ENCODE results near the gene THRB.

The THRB gene

GRCh38 chr3:24302396-24302795, 192.3 kb downstream of the THRB start:
- no peaks in the 10 kb centered on the region for H3K79me2 ChIP-seq (ENCODE audit: insufficient read depth, low read length)
- no peaks in the 10 kb centered on the region for H3K36me3 ChIP-seq (ENCODE audit: insufficient read depth, low read length)
- H3K9ac ChIP-seq (ENCODE audit: low read length): no peak overlapping the region
- no peak overlapping the region for H3K27ac ChIP-seq (ENCODE audit: low read depth, low read length, poor library complexity, severe bottlenecking)
- no peak for TF ChIP-seq EZH2 (IDR thresholded peaks at IDR 0.05; ENCODE audit: borderline replicate concordance, low read length)
- no peak for TF ChIP-seq CTCF (IDR thresholded peaks at IDR 0.05; ENCODE audit: low read length)
- H2AFZ ChIP-seq (ENCODE audit: low read length): no peak overlapping the region
- H3K9me2 ChIP-seq (ENCODE audit: low read depth, low read length): no peaks in the 10 kb centered on the region
- no peak overlapping the region for H3K4me2 ChIP-seq (ENCODE audit: low read length)
- no peaks in the 10 kb centered on the region for H3K4me1 ChIP-seq (ENCODE audit: insufficient read depth, low read length, severe bottlenecking)
- H3K9me3 ChIP-seq (ENCODE audit: low read length): no peaks in the 10 kb centered on the region
- H4K20me1 ChIP-seq (ENCODE audit: insufficient read depth, low read length): no peaks in the 10 kb centered on the region
- H3K4me3 ChIP-seq (ENCODE audit: low read depth, low read length, poor library complexity, severe bottlenecking): no peak overlapping the region
- H3F3A ChIP-seq (ENCODE audit: insufficient read depth, low read length): no peaks in the 10 kb centered on the region
- no peaks in the 10 kb centered on the region for H3K27me3 ChIP-seq (ENCODE audit: insufficient read depth, low read length)

DNA sequence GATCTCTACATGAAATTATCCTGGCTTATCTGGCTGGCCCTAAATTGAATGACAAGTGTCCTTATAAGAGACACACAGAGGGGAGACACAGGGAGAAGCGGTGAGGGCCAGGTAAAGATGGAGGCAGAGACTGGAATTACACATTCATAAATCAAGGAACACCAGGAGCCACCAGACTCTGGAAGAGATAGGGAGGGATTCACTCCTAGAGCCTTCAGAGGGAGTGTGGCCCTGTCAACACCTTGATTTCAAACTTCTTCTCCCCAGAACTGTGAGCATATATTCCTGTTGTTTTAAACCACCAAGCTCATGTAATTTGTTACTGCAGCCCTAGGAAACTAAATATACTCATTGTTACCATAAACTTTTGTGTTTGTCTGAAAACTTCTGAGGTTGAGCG, 193.7 kb downstream of the THRB start:
- Histone ChIP-seq H3K4me3 (ENCODE audit: low read depth, low read length, poor library complexity, severe bottlenecking) (no peak overlapping the region), H3K27me3 (ENCODE audit: insufficient read depth, low read length) (no peaks in the 10 kb centered on the region), H3K4me2 (ENCODE audit: low read length) (no peak overlapping the region), H3K9ac (ENCODE audit: low read length) (no peak overlapping the region), H3K4me1 (ENCODE audit: insufficient read depth, low read length, severe bottlenecking) (no peaks in the 10 kb centered on the region), H3K79me2 (ENCODE audit: insufficient read depth, low read length) (no peaks in the 10 kb centered on the region), H3K9me2 (ENCODE audit: low read depth, low read length) (no peaks in the 10 kb centered on the region), H3K36me3 (ENCODE audit: insufficient read depth, low read length) (no peaks in the 10 kb centered on the region), H3F3A (ENCODE audit: insufficient read depth, low read length) (no peaks in the 10 kb centered on the region), H4K20me1 (ENCODE audit: insufficient read depth, low read length) (no peaks in the 10 kb centered on the region), H3K27ac (ENCODE audit: low read depth, low read length, poor library complexity, severe bottlenecking) (no peak overlapping the region), H2AFZ (ENCODE audit: low read length) (no peak overlapping the region), H3K9me3 (ENCODE audit: low read length) (no peaks in the 10 kb centered on the region)
- TF ChIP-seq CTCF (IDR thresholded peaks at IDR 0.05; ENCODE audit: low read length) (no peak), EZH2 (IDR thresholded peaks at IDR 0.05; ENCODE audit: borderline replicate concordance, low read length) (no peak)

- no peak for TF ChIP-seq EZH2 (IDR thresholded peaks at IDR 0.05; ENCODE audit: borderline replicate concordance, low read length)
- no peak for TF ChIP-seq CTCF (IDR thresholded peaks at IDR 0.05; ENCODE audit: low read length)
- H3K79me2 ChIP-seq (ENCODE audit: insufficient read depth, low read length): no peaks in the 10 kb centered on the region
- no peaks in the 10 kb centered on the region for H3K9me2 ChIP-seq (ENCODE audit: low read depth, low read length)
- no peaks in the 10 kb centered on the region for H4K20me1 ChIP-seq (ENCODE audit: insufficient read depth, low read length)
- H2AFZ ChIP-seq (ENCODE audit: low read length): no peak overlapping the region
- H3K4me2 ChIP-seq (ENCODE audit: low read length): no peak overlapping the region
- H3K9ac ChIP-seq (ENCODE audit: low read length): no peak overlapping the region
- H3K36me3 ChIP-seq (ENCODE audit: insufficient read depth, low read length): no peaks in the 10 kb centered on the region
- H3F3A ChIP-seq (ENCODE audit: insufficient read depth, low read length): no peaks in the 10 kb centered on the region
- H3K27me3 ChIP-seq (ENCODE audit: insufficient read depth, low read length): no peaks in the 10 kb centered on the region
- H3K9me3 ChIP-seq (ENCODE audit: low read length): no peaks in the 10 kb centered on the region
- no peak overlapping the region for H3K4me3 ChIP-seq (ENCODE audit: low read depth, low read length, poor library complexity, severe bottlenecking)
- no peak overlapping the region for H3K27ac ChIP-seq (ENCODE audit: low read depth, low read length, poor library complexity, severe bottlenecking)
- H3K4me1 ChIP-seq (ENCODE audit: insufficient read depth, low read length, severe bottlenecking): no peaks in the 10 kb centered on the region
These were observed 194.6 kb downstream of the THRB start for GRCh38 chr3:24299806-24300626.
